ENCODE data around the gene VMAC.

VMAC gene

DNA sequence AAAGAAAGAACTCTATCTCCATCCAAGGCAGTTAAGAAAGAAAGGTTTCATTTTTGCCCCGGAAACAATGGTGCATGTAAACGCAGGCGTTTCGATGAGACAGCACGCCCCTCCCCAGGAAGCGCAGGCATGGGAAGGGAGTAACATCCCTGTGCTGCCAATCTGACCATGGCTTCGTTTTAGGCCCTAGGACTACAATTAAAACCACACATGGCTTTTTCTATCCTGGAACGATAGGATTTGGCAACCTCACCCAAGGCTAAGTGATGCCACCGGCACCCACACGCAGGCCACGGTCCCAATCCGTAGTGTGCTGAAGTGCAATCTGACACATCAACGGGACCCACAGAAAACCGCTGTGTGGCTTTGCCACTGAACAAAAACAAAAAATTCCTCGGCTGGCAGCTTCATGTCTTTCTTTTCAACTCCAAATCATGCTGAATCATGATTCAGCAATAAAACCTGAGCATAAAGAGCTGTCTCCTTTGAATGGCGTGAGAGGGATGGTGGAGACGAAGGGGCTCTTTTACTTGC is 49.1 kb downstream of the VMAC start:
- no peak overlapping the region for H3K4me3 ChIP-seq (ENCODE audit: low read depth, low read length)
- DNase-seq (ENCODE audit: low read depth): no peak
- TF ChIP-seq, protein P1, sequence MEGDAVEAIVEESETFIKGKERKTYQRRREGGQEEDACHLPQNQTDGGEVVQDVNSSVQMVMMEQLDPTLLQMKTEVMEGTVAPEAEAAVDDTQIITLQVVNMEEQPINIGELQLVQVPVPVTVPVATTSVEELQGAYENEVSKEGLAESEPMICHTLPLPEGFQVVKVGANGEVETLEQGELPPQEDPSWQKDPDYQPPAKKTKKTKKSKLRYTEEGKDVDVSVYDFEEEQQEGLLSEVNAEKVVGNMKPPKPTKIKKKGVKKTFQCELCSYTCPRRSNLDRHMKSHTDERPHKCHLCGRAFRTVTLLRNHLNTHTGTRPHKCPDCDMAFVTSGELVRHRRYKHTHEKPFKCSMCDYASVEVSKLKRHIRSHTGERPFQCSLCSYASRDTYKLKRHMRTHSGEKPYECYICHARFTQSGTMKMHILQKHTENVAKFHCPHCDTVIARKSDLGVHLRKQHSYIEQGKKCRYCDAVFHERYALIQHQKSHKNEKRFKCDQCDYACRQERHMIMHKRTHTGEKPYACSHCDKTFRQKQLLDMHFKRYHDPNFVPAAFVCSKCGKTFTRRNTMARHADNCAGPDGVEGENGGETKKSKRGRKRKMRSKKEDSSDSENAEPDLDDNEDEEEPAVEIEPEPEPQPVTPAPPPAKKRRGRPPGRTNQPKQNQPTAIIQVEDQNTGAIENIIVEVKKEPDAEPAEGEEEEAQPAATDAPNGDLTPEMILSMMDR (IDR thresholded peaks at IDR 0.05; ENCODE audit: control insufficient read depth, extremely low read depth, insufficient read depth): no peak

DNA sequence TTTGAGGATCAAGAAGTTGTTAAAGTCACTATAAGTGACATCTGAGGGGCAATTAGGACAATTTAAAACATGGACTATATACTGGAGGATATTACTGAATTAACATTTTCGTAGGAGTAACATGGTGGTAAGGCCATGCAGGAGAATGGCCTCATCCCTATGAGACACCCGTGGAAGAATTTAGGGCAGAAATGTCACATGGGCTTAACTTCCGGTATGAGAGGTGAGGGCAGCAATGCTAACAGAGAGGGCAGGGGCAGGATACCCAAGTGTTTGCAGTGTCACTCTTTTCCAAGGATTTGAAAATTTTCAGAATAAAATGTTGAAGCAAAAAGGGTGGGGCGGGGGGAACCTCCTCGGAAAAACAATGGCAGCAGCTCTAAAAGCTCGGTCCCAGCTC is 49.6 kb downstream of the VMAC start:
- no peak overlapping the region for H3K4me3 ChIP-seq (ENCODE audit: low read depth, low read length)
- TF ChIP-seq, protein P1 (IDR thresholded peaks at IDR 0.05; ENCODE audit: control insufficient read depth, extremely low read depth, insufficient read depth): no peak
- DNase-seq (ENCODE audit: low read depth): no peak

DNA sequence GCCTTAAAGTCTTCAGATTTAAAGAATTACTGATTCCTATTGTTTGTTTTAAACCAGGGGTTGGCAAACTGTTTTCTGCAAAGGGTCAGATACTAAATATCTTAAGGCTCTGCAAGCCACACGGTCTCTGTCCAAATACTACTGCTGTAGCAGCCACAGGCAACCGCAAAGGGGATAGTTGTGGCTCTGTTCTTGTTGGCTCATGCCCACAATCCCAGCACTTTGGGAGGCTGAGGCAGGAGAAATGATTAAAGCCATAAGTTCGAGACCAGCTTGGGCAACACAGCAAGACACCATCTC is 50.9 kb downstream of the VMAC start:
- no peak overlapping the region for H3K4me3 ChIP-seq (ENCODE audit: low read depth, low read length)
- TF ChIP-seq, protein P1 (IDR thresholded peaks at IDR 0.05; ENCODE audit: control insufficient read depth, extremely low read depth, insufficient read depth): no peak
- DNase-seq (ENCODE audit: low read depth): no peak

DNA sequence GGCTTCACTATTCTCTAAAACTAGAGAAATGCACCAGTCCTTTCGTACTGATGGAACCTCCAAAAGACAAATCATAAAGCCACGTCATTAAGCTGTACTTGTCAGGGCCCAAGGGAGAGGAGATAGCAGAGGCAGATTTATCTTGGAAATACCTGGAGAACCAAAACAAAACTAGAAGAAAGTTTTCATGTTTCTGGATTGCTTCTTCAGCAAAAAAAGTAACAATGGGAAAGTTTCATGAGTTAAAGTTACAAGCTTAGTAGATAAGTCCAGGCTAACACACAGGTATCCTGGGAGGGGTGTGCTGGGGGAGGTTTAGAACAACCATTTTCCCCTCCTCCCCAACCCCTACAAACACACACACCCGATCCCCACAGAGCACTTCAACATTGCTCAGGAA is 51.7 kb downstream of the VMAC start:
- H3K4me3 ChIP-seq (ENCODE audit: low read depth, low read length): no peak overlapping the region
- TF ChIP-seq, protein P1 (IDR thresholded peaks at IDR 0.05; ENCODE audit: control insufficient read depth, extremely low read depth, insufficient read depth): no peak

DNA sequence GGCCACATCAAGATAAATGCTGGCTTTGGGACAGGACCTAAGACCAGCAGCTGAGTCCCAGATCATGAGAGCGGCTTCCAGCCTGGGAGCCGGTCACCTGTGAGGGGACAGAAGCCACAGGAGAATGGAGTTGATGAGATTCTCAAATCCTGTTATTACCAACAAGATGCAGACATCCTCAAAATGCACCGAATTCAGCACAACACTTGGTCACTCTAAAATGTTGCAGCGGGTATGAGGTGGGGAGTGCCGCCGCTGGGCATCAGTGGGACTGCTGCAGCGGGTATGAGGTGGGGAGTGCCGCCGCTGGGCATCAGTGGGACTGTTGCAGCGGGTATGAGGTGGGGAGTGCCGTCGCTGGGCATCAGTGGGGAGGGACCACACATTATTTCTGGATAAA is 52.1 kb downstream of the VMAC start:
- TF ChIP-seq, protein P1 (IDR thresholded peaks at IDR 0.05; ENCODE audit: control insufficient read depth, extremely low read depth, insufficient read depth): no peak
- DNase-seq (ENCODE audit: low read depth): no peak
- no peak overlapping the region for H3K4me3 ChIP-seq (ENCODE audit: low read depth, low read length)

More for the DNA sequence above, 51.7 kb downstream of the VMAC start:
- no peak for DNase-seq (ENCODE audit: low read depth)

DNA sequence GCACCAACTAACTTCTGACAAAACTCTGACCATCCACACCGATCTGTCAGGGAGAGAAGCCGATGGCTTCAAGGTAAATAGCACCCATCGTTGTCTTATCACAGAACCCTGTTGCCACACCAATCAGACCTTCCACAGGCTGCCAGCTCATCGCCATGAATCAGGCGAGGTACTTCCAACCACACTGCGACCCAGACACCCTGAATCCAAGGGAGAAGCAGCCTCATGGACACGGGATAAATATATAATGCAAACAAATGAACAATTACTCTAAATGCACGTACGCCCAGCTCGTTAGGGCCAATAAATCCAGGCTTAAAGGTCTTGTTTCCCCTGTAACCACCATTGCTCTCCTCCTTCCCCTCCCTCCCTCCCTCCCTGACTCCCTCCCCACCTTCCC is 52.5 kb downstream of the VMAC start:
- no peak for DNase-seq (ENCODE audit: low read depth)
- TF ChIP-seq, protein P1 (IDR thresholded peaks at IDR 0.05; ENCODE audit: control insufficient read depth, extremely low read depth, insufficient read depth): no peak
- H3K4me3 ChIP-seq (ENCODE audit: low read depth, low read length): no peak overlapping the region

DNA sequence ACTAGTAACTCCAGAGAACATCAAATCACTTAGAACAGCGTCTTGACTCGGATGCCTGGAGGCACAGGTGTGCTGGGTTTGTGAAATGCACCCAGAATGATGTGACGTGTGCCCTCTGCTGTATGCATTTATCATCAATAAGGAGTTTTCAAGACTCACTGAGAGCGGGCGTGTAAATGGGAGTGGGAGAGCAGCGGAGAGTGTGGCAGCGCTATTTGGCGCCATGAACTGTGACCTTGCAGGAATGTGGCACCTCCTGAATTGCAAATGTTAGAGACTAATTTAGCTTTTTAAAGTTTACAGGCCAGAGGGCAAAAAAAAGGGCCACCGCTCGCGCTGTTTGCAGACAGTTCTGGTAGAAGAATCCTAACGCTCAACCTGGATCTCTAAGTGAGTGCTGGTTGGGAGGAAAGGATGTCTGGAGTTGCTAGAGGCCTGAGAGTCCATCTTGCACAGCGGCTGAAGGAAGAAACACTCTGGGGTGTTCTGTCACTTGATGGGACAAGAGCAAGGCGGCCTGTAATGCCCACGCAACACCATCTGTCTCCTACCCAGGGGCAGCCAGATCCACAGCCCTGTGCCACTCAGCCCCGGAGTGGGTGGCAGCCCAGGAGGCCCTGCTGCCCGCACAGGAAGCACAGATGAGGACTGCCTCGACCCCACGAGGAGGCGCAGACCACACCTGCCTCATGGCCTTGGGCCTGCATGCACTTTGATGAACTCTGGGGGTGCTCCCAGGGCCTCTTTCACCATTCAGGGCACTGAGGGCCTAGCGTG is 53.6 kb downstream of the VMAC start:
- no peak for DNase-seq (ENCODE audit: low read depth)
- TF ChIP-seq, protein P1 (IDR thresholded peaks at IDR 0.05; ENCODE audit: control insufficient read depth, extremely low read depth, insufficient read depth): no peak

More for the DNA sequence above, 53.6 kb downstream of the VMAC start:
- no peak overlapping the region for H3K4me3 ChIP-seq (ENCODE audit: low read depth, low read length)
